ENCODE results near the gene APBA1.

APBA1 gene

GRCh38 chr9:69515810-69516209, 156.4 kb downstream of the APBA1 start:
- Histone ChIP-seq H3K36me3 (no peaks in the 10 kb centered on the region), H3K4me3 (ENCODE audit: low read depth in 1 of 2, low read length in 1 of 2) (no peak overlapping the region), H3K4me1 (ENCODE audit: control insufficient read depth in 1 of 2, insufficient read depth in 1 of 2, low read depth in 1 of 2, low read length in 1 of 2) (no peaks in the 10 kb centered on the region), H3K27me3 (peaks cover 19% of the 10 kb centered on the region), H3K9me3 (no peaks in the 10 kb centered on the region), H3K27ac (no peak overlapping the region)
- TF ChIP-seq, protein P1, sequence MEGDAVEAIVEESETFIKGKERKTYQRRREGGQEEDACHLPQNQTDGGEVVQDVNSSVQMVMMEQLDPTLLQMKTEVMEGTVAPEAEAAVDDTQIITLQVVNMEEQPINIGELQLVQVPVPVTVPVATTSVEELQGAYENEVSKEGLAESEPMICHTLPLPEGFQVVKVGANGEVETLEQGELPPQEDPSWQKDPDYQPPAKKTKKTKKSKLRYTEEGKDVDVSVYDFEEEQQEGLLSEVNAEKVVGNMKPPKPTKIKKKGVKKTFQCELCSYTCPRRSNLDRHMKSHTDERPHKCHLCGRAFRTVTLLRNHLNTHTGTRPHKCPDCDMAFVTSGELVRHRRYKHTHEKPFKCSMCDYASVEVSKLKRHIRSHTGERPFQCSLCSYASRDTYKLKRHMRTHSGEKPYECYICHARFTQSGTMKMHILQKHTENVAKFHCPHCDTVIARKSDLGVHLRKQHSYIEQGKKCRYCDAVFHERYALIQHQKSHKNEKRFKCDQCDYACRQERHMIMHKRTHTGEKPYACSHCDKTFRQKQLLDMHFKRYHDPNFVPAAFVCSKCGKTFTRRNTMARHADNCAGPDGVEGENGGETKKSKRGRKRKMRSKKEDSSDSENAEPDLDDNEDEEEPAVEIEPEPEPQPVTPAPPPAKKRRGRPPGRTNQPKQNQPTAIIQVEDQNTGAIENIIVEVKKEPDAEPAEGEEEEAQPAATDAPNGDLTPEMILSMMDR (IDR thresholded peaks at IDR 0.05): no peak

GRCh38 chr9:69513141-69513820, 158.9 kb downstream of the APBA1 start:
- Histone ChIP-seq H3K4me3 (ENCODE audit: low read depth in 1 of 2, low read length in 1 of 2) (no peak overlapping the region), H3K9me3 (no peaks in the 10 kb centered on the region), H3K4me1 (ENCODE audit: control insufficient read depth in 1 of 2, insufficient read depth in 1 of 2, low read depth in 1 of 2, low read length in 1 of 2) (no peaks in the 10 kb centered on the region), H3K36me3 (no peaks in the 10 kb centered on the region), H3K27me3 (peaks cover 5% of the 10 kb centered on the region), H3K27ac (no peak overlapping the region)
- TF ChIP-seq, protein P1 (IDR thresholded peaks at IDR 0.05): no peak

DNA sequence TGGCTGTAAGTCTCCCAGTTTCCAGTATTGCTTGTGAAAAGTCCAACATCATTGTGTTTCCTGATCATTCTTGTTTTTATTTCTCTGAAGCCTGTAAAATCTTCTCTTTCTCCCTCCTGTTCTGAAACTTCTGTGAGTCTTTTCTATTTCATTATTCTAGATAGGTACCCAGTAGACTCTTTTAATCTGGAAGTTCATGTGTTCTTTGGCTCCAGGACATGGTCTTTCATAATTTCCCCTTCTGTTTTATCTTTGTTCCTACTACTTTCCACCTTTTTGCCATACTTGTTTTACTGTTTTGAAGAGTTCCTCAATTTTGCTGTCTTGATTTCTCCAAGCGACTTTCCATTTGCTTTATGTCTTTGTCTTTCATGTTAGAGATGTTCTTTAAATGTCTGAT, 168.1 kb downstream of the APBA1 start:
- Histone ChIP-seq H3K27me3 (no peaks in the 10 kb centered on the region), H3K4me1 (ENCODE audit: control insufficient read depth in 1 of 2, insufficient read depth in 1 of 2, low read depth in 1 of 2, low read length in 1 of 2) (no peaks in the 10 kb centered on the region), H3K4me3 (ENCODE audit: low read depth in 1 of 2, low read length in 1 of 2) (no peak overlapping the region), H3K27ac (no peak overlapping the region), H3K9me3 (no peaks in the 10 kb centered on the region), H3K36me3 (no peaks in the 10 kb centered on the region)
- TF ChIP-seq, protein P1 (IDR thresholded peaks at IDR 0.05): no peak

GRCh38 chr9:69502671-69503301, 169.4 kb downstream of the APBA1 start:
- no peak overlapping the region for H3K27ac ChIP-seq
- TF ChIP-seq, protein P1 (IDR thresholded peaks at IDR 0.05): no peak
- H3K27me3 ChIP-seq: no peaks in the 10 kb centered on the region
- H3K36me3 ChIP-seq: no peaks in the 10 kb centered on the region
- no peaks in the 10 kb centered on the region for H3K4me1 ChIP-seq (ENCODE audit: control insufficient read depth in 1 of 2, insufficient read depth in 1 of 2, low read depth in 1 of 2, low read length in 1 of 2)
- H3K9me3 ChIP-seq: no peaks in the 10 kb centered on the region
- H3K4me3 ChIP-seq (ENCODE audit: low read depth in 1 of 2, low read length in 1 of 2): no peak overlapping the region

DNA sequence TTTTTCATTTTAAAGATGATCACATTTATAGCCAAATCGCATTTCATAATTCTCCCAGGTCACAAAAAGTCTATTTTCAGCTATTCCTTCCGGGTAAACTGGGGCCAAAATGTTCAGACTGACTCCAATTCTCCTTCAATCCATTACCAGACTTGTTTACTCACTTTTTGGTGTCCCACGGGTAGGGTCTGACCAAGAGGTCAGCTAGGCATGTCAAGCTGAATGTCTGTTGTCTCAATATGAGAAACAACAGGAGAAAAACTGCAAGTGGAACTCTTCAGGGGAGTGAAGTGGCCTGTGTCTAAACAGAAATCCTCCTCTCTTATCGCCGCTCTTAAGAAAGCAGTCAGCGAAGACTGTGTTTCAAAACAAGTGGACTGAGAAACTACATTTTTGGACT, 171.3 kb downstream of the APBA1 start:
- H3K36me3 ChIP-seq: no peaks in the 10 kb centered on the region
- H3K4me1 ChIP-seq (ENCODE audit: control insufficient read depth in 1 of 2, insufficient read depth in 1 of 2, low read depth in 1 of 2, low read length in 1 of 2): no peaks in the 10 kb centered on the region
- H3K4me3 ChIP-seq (ENCODE audit: low read depth in 1 of 2, low read length in 1 of 2): no peak overlapping the region
- TF ChIP-seq, protein P1 (IDR thresholded peaks at IDR 0.05): no peak
- no peaks in the 10 kb centered on the region for H3K27me3 ChIP-seq
- H3K9me3 ChIP-seq: no peaks in the 10 kb centered on the region
- H3K27ac ChIP-seq: no peak overlapping the region
